HG03175 (cell line): ENCODE measurements around the gene SLC6A15.

Source experiments
- ATAC-seq: cut with Tn5 transposase; IDR thresholded peaks from one replicate; pipeline ENCODE4 v1.9.1; 2021; ENCODE audit warnings: mild to moderate bottlenecking, moderate library complexity; ENCODE audit not compliant: unreplicated experiment

SLC6A15 gene

DNA sequence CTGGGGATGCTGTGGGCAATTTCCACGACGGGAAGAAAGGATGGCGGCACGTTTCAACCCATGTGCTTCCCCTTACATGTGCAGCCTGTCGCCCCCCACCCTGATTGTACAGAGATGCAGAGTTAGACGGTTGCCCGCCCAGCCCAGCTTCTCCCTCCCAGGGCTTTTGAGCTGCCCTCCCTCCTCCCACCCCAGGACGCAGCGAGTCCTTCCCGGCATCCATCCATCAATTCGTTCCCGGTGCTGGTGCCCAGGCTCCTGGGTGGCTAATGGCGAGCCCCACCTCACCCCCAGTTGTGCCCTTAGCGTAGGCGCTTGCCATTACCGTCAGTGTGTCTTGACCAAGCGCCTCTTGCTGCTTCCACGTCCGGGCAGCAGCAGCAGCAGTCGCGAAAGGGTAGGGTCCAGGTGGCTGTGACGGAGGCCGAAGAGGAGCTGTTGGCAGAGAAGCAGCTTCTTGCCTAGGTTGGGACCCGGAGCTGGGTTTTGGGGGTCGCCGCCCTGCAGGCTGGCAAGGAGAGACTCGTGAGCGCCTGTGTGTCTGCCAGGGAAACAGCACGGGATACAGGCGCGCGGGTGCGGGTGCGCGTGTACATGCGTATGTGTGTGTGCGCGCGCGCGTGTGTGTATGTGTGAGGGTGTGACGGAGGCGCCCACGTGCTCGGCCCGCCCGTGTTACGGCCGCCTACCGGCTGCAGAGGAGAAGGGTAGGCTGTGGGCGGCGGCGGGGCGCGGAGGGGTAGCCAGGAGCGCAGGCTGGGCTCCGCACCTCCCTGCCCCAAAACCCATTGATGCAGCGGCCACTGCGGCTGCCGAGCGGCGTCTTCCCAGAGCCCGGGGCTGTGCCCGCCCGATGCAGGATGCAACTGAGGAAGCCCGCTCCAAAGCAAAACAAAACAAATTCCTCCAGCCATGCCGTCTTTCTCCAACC, at the start of gene SLC6A15:
TSS of gene SLC6A15 (minus strand) at position 602 of the 931 bp plus-strand sequence. CDS start 20,679 bp downstream, outside the sequence.
- ATAC-seq = peak; percentile 37

DNA sequence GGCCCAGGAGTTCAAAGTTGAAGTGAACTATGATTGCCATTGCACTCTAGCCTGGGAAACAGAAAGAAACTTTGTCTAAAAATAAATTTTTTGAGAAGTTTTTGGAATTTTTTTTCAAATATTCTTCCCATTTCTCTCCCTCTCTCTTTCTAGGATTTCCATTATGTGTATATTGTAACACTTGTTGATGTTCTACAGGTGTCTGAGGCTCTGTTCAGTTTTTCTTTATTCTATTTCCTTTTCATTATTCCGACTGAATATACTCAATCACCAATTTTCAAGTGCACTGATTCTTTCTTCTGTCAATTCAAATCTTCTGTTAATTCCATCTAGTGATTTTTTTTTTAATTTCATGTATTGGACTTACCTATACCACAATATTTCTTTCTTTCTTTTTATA, 48.3 kb upstream of the SLC6A15 start:
- ATAC-seq = no peak

DNA sequence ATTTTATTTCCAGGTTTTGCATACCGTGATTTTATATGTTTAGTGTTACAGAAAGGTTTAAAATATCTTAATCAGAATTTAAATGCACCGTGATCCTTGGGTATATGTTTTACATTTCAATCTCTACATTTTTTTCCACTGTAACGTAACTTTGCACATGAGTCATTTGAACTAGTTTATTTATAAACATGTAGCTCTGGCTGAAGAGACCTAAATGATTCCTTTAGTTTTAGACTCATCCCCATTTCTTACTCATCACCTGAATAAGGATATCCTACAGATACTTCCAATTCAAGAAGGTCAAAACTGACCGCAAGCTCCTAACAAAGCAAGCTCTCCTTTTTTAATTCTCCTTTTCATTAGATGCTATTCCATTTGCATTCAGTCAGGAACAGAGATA, 42.7 kb upstream of the SLC6A15 start:
- ATAC-seq = no peak

DNA sequence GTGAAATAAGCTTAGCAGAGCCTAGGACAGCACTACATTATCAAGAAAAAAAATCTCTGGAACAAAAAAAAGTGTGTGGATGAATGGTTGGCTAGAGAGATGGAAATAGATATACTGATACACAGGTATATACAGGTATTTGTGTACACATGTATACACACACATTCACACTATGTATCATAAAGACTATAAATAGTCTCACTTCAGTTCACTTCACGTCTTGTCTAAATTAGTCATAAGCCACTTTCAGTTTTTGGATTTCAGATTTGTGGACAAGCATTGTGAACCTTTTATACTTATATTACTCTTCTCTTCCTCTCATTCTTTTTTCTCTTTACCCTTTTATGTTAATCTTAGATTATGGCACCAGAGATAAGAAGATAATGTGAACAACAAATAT, 41.8 kb upstream of the SLC6A15 start:
- ATAC-seq = no peak

DNA sequence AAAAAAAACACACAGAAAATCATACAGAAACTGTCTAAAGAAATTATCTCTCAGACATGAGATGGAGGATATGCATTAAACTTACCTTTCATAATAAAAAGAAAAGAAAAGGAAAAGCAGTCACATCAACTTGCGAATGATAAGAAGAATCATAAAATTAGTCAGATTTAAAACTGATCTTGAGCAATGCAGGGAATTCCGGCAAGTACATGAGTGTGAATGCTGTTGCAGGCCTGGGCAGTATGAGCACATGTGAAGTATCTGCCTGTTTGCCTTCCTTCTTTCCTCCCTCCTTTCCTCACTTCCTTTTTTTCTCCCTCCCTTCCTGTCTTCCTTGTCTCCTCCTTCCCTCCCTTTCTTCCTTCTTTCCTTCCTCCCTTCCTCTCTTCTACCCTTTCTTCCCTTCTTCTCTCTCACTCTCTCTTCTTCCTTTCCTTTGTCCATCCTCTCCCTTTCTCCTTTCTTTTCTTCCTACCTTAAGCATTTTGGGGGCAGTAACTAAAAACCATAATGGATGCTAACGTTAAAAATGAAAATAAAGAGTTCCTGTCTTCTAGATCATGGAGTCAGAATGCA, 38.5 kb upstream of the SLC6A15 start:
- ATAC-seq = no peak

DNA sequence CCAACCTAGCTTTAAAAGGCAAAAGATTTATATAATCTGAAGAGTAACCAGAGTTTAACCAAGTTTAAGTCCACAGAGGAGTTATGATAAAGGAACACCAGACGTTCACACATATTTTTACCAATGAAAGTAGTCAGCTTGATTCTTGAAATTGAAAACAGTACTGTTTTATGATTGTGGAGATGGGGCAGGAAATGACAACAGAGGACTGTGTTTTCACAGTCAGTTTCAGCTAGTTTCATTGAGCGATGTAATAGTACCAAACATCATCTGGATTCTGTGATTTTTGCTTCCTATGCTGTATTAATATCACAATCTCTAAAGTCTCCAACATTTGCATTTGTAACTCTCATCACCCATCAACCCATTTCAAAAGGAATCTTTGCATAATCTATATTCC, 34.2 kb upstream of the SLC6A15 start:
- ATAC-seq = no peak

DNA sequence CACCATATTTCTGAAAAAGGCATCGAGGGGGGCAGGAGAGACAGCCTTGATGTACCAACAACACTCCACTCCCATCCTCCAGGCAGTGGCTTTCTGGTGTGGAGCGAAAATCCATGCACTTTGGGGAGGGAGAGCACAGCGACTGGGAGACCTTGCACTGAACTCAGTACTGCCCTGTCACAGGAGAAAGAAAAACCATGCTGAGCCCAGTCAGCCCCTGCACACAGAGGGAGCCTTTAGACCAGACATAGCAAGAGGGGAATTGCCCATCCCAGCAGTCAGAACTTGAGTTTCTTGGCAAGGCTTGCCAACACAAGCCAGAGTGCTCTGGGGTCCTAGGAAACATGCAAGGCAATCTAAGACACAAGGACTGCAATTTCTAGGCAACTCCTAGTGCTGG, 24.8 kb upstream of the SLC6A15 start:
- ATAC-seq = no peak

DNA sequence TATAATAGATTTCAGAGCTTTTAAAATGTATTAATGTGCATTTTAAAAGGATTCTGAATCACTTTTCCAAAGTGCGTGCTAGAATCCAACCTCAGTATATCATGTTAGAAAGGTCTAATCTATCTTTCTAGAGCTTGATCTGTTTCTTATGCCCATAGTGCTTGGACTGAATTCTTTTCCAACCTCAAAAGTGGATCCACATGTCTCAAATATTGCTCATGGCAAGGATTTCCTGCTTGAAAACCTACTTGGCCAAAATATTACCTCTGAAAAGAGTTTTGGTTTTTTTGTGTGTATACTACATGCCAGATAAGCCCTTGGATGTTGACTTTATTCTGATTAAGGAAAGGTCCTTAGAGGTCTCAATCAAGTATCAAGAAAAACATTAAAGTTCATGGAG, 16.9 kb upstream of the SLC6A15 start:
- ATAC-seq = no peak

DNA sequence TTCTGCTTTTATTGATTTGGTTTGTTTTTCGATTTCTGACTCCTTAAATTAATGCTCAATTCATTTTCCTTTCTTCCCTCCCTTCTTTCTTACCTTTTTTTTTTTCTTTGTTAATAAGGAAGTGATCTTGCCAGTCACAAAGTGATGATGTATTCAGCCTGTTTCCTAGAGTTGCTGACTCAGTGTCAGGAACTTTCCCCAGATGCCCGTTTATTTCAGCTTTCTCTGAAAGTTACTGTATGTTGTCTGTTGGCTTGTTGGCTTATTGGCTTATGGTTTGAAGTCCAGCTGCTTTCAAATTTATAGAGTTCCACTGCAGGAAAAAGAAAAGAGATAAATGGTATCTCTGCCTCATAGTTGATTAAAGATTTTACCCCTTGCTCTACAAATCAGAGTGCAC, 12.4 kb upstream of the SLC6A15 start:
- ATAC-seq = no peak

DNA sequence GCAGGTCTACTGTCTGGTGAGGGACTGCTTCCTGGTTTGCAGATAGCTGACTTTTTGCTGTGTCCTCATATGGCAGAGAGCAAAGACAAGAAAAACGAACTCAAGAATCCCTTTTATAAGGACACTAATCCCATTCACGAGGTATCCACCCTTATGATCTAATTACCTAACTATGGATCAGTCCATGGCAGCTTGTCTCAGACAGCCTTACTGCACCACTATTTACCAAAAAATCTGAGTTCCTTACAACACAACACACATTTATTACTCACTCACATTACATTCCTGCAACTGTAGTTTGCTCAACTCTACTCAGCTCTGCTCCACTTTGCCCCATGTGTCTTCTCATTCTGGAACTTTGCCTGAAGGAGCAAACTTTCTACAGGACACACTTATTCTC, 10.1 kb upstream of the SLC6A15 start:
- no peak for ATAC-seq

DNA sequence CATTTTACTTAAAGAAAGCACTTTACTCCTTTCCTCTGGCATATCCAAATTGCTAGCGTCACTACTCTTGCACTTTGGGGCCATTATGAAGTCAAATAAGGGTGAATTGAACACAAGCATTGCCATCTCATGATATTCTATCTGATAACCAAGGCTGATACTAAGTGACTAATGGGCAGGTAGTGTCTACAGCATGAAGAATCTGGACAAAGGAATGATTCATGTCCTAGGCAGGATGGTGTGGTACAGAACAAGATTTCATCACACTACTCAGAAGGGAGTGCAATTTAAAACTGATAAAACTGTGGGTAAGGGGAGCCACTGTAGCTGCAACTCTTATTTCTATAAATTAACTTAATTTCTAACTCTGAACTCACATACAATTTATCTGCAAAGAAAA, 7.7 kb upstream of the SLC6A15 start:
- no peak for ATAC-seq

DNA sequence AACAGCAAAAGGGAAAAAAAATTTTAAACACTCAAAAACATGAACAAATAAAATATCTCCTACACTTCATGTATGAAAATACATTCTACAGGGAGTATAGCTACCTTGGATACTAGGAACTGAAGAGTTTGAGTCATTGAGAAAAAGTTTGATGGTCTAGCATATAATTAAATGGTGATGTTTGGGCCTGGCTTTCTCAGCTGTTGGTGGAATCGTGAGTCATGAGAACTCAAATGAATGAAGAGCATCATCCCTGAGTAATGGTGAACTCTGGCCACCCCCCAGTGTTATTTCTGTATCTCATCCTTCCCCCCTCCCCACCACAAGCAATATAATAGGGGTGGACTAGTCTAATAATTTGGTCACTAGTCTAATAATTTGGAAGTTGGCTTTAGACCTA, 6.7 kb upstream of the SLC6A15 start:
- ATAC-seq = no peak

DNA sequence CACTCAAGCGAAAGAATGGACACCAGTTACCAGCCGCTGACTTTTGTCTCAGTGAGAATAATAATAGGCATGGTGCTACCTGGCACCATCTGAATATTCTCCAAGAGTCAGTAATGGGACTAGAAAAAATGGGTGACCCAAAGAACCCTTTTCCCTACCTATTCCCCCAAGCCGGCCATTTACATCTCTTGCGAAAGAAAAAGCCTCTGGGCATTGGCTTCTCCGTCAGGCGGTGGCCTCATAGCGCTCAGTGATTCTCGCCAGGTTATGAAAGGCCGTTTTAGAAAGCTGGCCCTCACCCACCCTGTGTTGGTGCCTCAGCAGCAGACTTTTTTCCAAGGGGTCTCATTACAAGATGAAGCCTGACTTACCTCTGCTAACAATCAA, 523 bp upstream of the SLC6A15 start:
- ATAC-seq = no peak

DNA sequence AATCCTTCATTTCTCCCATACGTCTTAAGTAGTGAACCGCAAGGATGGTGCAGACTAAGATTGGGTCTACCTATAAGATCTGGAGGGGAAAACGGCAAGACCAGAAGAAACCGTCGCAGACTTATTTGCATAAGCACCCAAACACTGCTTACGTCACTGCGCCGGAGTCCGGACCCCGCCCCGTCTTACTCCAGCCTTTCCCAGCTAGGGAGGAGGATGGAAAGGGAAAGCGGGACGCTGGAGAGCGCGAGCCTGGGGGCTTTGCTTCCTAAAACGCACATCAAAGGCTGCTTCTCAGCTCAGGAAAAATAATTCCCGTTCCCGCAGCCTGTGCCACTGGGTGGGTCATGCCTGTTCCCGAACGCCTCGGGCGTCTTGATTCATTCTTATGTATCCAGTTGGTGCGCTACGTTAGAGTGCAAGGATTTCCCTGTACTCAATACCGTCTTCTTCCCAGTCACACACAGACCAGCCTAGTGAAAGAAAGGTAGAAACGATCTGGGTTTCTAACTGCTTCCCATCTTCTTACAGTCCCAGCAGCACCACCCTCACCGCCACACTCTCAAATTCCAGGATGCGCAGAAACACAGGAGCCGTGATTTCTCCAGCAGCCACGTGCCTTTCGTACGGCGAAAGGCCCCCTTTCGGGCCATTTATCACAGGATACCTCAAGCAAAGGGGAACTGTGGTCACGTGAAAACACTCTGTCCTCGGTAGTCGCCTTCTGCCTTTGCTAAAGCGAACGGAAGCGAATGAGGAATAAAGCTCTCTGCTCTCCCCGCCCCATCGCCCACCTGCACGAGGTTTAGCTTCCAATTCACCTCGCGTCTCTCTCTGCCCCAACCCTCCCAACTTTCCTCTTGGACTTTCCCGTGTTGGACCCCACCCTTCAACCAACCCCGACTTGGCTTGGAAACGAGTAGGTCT, 1.1 kb downstream of the SLC6A15 start:
- no peak for ATAC-seq

DNA sequence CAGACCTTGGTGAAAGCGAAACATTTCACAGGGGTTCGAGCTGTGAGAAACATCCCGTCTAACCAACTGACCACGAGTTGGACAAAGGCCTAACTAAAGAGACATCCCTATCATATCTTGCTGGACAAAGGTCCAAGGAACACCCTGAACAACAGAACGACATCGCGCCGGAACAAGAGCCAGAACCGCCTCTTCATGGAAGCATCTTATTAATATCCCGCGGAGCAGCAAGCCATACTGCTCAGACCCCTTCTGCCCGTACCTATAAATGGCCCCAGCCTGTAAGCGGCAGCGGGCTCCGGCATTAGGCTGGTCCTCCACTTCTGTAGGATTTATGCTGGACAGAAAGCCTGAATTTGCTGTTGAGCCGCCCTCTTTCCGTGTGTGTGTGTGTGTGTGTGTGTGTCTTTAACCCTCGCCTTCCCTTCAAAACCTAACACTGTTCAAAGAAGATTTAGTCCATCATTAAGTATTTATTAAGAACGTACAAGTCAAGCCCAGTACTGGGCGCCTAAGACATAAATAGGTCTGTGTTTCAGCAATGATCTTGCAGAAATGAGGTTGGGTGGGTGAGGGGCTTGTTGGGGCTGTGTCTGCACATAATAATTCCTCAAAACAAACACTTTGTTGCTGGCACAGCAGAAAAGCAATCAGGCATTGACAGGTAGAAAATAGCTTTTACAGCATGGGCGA, 1.9 kb downstream of the SLC6A15 start:
- no peak for ATAC-seq

DNA sequence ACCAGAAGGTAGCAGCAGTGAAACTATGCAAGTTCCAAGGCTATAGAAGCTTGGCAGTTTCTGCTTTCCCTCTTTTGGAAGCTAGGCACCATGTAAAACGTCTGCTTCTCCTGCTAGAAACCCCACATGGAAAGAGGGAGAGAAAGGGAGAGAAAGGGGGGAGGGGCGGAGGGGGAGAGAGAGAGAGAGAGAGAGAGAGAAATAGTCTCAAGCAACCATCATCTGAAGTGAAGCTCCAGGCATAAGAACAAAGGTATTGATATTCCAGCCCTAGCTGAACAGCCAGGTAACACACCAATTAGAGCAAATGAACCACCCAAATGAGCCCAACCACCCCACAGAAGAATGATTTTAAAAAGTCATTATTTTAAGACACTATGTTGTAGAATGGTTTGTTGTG, 8.5 kb downstream of the SLC6A15 start:
- ATAC-seq = no peak

DNA sequence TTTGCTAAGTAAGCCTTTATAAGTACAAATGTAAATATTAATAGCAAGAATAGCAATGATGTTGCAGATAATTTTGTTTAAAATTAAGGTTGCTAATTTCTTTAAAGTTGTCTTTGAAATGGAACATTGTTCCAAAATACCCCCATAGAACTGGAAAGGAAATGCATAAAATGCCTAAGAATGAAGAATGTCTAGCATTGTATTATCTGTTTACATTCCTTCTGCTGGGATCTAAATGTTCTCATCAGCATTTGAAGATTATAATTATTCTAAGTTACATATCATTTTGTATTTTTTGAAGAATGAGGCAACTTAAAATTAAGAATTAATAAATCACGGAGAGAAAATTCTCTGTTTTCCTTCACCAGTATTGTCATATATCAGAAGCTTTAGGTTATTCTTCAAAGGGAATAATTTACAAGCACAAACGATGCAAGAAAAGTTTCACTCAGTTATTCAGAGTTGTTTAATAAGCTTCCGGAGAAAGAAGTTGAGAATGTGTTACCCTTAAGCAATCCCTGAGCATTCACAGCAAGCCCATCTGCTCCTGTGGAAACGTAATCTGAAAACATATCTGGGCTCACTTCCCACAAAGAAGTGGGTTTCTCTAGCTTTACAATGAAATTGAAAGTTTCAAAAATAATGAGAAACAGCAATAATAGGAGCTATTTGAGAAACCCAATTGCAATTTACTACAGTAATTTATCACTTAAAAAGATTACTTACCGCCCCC, 21.3 kb downstream of the SLC6A15 start:
- no peak for ATAC-seq

DNA sequence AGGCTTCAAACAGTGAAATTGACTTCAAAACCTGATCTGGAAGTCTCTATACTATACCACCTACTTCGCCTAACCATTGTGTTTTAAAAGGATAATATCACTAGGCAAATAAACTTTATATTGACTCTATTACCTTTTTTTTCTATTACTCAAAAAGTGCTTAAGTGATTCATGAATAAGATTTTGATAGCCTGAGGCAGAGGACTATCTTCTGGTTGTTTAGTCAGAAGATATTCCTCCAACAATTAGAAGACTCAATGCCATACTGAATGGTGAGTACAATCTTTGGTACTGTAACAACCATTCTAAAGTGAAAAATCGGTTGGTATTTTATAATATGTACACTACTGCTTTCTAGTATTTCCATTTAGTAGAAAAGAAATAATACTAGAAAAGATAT, 22.8 kb downstream of the SLC6A15 start:
- no peak for ATAC-seq

DNA sequence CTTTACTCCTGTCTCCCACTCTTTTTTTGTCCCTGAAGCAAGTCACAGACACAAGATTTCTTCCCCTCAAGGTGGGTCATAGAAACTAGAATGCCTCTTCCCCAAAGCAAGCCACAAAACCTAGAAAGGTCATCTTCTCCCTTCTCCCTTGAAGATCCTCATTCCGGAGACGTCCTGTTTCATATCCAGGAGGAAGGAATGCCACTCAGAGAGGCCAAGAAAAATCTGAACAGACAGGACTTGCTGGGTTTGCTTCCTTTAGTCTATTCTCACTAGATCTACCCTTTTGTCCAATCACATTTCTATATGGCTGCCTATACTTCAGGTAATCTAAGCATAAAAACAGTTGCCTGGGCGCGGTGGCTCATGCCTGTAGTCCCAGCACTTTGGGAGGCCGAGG, 23.7 kb downstream of the SLC6A15 start:
- ATAC-seq = no peak

DNA sequence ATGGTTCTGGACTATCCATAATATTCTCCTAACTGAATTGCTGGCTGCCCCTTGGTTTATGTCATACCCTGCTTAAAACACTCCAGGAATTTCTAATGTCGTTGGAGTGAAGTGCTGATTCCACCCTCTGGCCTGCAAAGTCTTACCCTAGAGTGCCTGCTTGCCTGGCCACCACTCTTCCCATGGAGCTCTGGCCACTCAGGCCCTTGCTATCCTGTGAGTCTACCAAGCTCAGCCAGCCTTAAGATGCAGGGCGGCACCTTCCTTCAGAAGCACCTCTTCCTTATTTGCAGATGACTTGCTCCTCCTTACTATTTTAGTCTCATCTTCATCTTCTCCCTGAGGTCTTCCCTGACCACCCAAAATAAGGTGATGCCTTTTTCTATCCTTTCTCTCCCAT, 35.3 kb downstream of the SLC6A15 start:
- no peak for ATAC-seq
